Measurements from ENCODE around the gene RBM28.

RBM28 gene

GRCh38 chr7:128266883-128267594 lies 76.7 kb downstream of the RBM28 start:
- H3K23ac ChIP-seq (ENCODE audit: low read depth, low read length, poor library complexity): no peak overlapping the region
- DNase-seq (ENCODE audit: low spot score): peak; percentile 32
- no peak overlapping the region for H2BK120ac ChIP-seq (ENCODE audit: low read depth, low read length)
- H2BK5ac ChIP-seq (ENCODE audit: low read length): no peak overlapping the region
- H3K4ac ChIP-seq (ENCODE audit: low read length): no peak overlapping the region
- H3K27ac ChIP-seq (replicated peaks; ENCODE audit: low read length): peak overlapping the region; percentile 30
- H4K91ac ChIP-seq (ENCODE audit: low read depth, low read length, poor library complexity): no peak overlapping the region
- H3K4me1 ChIP-seq (ENCODE audit: control insufficient read depth in 2 of 2, insufficient read depth in 1 of 2, low read depth in 1 of 2, low read length in 2 of 2): peaks cover 16 to 18% of the 10 kb centered on the region in 2 donors
- no CpG with 5 or more reads among the region's 16 CpGs for WGBS, 2 donors (ENCODE audit: extremely low coverage in 2 of 2, insufficient read length in 2 of 2, insufficient replicate concordance in 1 of 2)
- no peak overlapping the region for H2AK5ac ChIP-seq (ENCODE audit: low read depth, low read length)
- H3K9me3 ChIP-seq (replicated peaks in 1 of 2; ENCODE audit: control insufficient read depth in 2 of 2, insufficient read depth in 1 of 2, low read depth in 1 of 2, low read length in 2 of 2): no peaks in the 10 kb centered on the region
- no peak overlapping the region for H3K9ac ChIP-seq (ENCODE audit: low read depth, low read length, poor library complexity)
- no peaks in the 10 kb centered on the region for H3K36me3 ChIP-seq (replicated peaks in 1 of 2; ENCODE audit: control insufficient read depth in 2 of 2, insufficient read depth in 2 of 2, low read length in 2 of 2)
- H4K8ac ChIP-seq (ENCODE audit: low read depth, low read length): peak overlapping the region; percentile 1
- H3K4me2 ChIP-seq (ENCODE audit: insufficient read depth, low read length, poor library complexity, severe bottlenecking): peak overlapping the region; percentile 28
- H3K18ac ChIP-seq (ENCODE audit: low read length): peak overlapping the region; percentile 84
- H3K4me3 ChIP-seq (ENCODE audit: low read length in 2 of 2): peak overlapping the region in 1 of 2 donors; percentile 31
- H2BK15ac ChIP-seq (ENCODE audit: low read length): no peak overlapping the region
- no peak overlapping the region for H2BK12ac ChIP-seq (ENCODE audit: low read length)
- no peak overlapping the region for H3K14ac ChIP-seq (ENCODE audit: low read length)
- no peaks in the 10 kb centered on the region for H3K27me3 ChIP-seq (ENCODE audit: control insufficient read depth in 3 of 3, insufficient read depth in 3 of 3, low read depth in 1 of 3, low read length in 3 of 3)
- H2AFZ ChIP-seq (ENCODE audit: low read length): peak overlapping the region; percentile 90
- H3K79me1 ChIP-seq (ENCODE audit: low read depth, low read length): no peaks in the 10 kb centered on the region

- no peak overlapping the region for H2AK5ac ChIP-seq (ENCODE audit: low read depth, low read length)
- no peak overlapping the region for H3K23ac ChIP-seq (ENCODE audit: low read depth, low read length, poor library complexity)
- DNase-seq (ENCODE audit: low spot score): no peak
- H3K4ac ChIP-seq (ENCODE audit: low read length): no peak overlapping the region
- H3K9me3 ChIP-seq (replicated peaks in 1 of 2; ENCODE audit: control insufficient read depth in 2 of 2, insufficient read depth in 1 of 2, low read depth in 1 of 2, low read length in 2 of 2): no peaks in the 10 kb centered on the region
- H3K18ac ChIP-seq (ENCODE audit: low read length): no peak overlapping the region
- no peak overlapping the region for H3K4me3 ChIP-seq (ENCODE audit: low read length in 2 of 2)
- no peak overlapping the region for H3K27ac ChIP-seq (replicated peaks; ENCODE audit: low read length)
- no peak overlapping the region for H2BK120ac ChIP-seq (ENCODE audit: low read depth, low read length)
- no peak overlapping the region for H3K4me2 ChIP-seq (ENCODE audit: insufficient read depth, low read length, poor library complexity, severe bottlenecking)
- peak overlapping the region; percentile 90 for H2AFZ ChIP-seq (ENCODE audit: low read length)
- H3K9ac ChIP-seq (ENCODE audit: low read depth, low read length, poor library complexity): no peak overlapping the region
- no peak overlapping the region for H2BK5ac ChIP-seq (ENCODE audit: low read length)
- H3K27me3 ChIP-seq (ENCODE audit: control insufficient read depth in 3 of 3, insufficient read depth in 3 of 3, low read depth in 1 of 3, low read length in 3 of 3): no peaks in the 10 kb centered on the region
- H2BK12ac ChIP-seq (ENCODE audit: low read length): no peak overlapping the region
- no peaks in the 10 kb centered on the region for H3K36me3 ChIP-seq (replicated peaks in 1 of 2; ENCODE audit: control insufficient read depth in 2 of 2, insufficient read depth in 2 of 2, low read length in 2 of 2)
- no peak overlapping the region for H4K91ac ChIP-seq (ENCODE audit: low read depth, low read length, poor library complexity)
- no peak overlapping the region for H2BK15ac ChIP-seq (ENCODE audit: low read length)
- H3K14ac ChIP-seq (ENCODE audit: low read length): no peak overlapping the region
- no CpG with 5 or more reads among the region's 1 CpG for WGBS, 2 donors (ENCODE audit: extremely low coverage in 2 of 2, insufficient read length in 2 of 2, insufficient replicate concordance in 1 of 2)
- H4K8ac ChIP-seq (ENCODE audit: low read depth, low read length): no peak overlapping the region
- no peaks in the 10 kb centered on the region for H3K79me1 ChIP-seq (ENCODE audit: low read depth, low read length)
- peaks cover 16 to 18% of the 10 kb centered on the region in 2 donors for H3K4me1 ChIP-seq (ENCODE audit: control insufficient read depth in 2 of 2, insufficient read depth in 1 of 2, low read depth in 1 of 2, low read length in 2 of 2)
Measured at GRCh38 chr7:128266529-128266882, 77.2 kb downstream of the RBM28 start.

GRCh38 chr7:128265906-128266300 lies 77.8 kb downstream of the RBM28 start:
- no peak overlapping the region for H2AFZ ChIP-seq (ENCODE audit: low read length)
- no peak overlapping the region for H4K91ac ChIP-seq (ENCODE audit: low read depth, low read length, poor library complexity)
- no peaks in the 10 kb centered on the region for H3K36me3 ChIP-seq (replicated peaks in 1 of 2; ENCODE audit: control insufficient read depth in 2 of 2, insufficient read depth in 2 of 2, low read length in 2 of 2)
- peak overlapping the region; percentile 91 for H2AK5ac ChIP-seq (ENCODE audit: low read depth, low read length)
- H3K4me3 ChIP-seq (ENCODE audit: low read length in 2 of 2): no peak overlapping the region
- H3K27ac ChIP-seq (replicated peaks; ENCODE audit: low read length): no peak overlapping the region
- peaks cover 16 to 18% of the 10 kb centered on the region in 2 donors for H3K4me1 ChIP-seq (ENCODE audit: control insufficient read depth in 2 of 2, insufficient read depth in 1 of 2, low read depth in 1 of 2, low read length in 2 of 2)
- no CpG with 5 or more reads among the region's 5 CpGs for WGBS, 2 donors (ENCODE audit: extremely low coverage in 2 of 2, insufficient read length in 2 of 2, insufficient replicate concordance in 1 of 2)
- no peak overlapping the region for H3K4me2 ChIP-seq (ENCODE audit: insufficient read depth, low read length, poor library complexity, severe bottlenecking)
- no peaks in the 10 kb centered on the region for H3K9me3 ChIP-seq (replicated peaks in 1 of 2; ENCODE audit: control insufficient read depth in 2 of 2, insufficient read depth in 1 of 2, low read depth in 1 of 2, low read length in 2 of 2)
- H3K23ac ChIP-seq (ENCODE audit: low read depth, low read length, poor library complexity): no peak overlapping the region
- H3K4ac ChIP-seq (ENCODE audit: low read length): no peak overlapping the region
- peak overlapping the region; percentile 90 for H2BK15ac ChIP-seq (ENCODE audit: low read length)
- H3K14ac ChIP-seq (ENCODE audit: low read length): no peak overlapping the region
- peak overlapping the region; percentile 43 for H2BK12ac ChIP-seq (ENCODE audit: low read length)
- no peaks in the 10 kb centered on the region for H3K79me1 ChIP-seq (ENCODE audit: low read depth, low read length)
- DNase-seq (ENCODE audit: low spot score): no peak
- no peak overlapping the region for H2BK120ac ChIP-seq (ENCODE audit: low read depth, low read length)
- H3K27me3 ChIP-seq (ENCODE audit: control insufficient read depth in 3 of 3, insufficient read depth in 3 of 3, low read depth in 1 of 3, low read length in 3 of 3): no peaks in the 10 kb centered on the region
- no peak overlapping the region for H3K9ac ChIP-seq (ENCODE audit: low read depth, low read length, poor library complexity)
- H2BK5ac ChIP-seq (ENCODE audit: low read length): no peak overlapping the region
- H3K18ac ChIP-seq (ENCODE audit: low read length): peak overlapping the region; percentile 78
- no peak overlapping the region for H4K8ac ChIP-seq (ENCODE audit: low read depth, low read length)

- Histone ChIP-seq H3K23ac (ENCODE audit: low read depth, low read length, poor library complexity) (no peak overlapping the region), H3K36me3 (replicated peaks in 1 of 2; ENCODE audit: control insufficient read depth in 2 of 2, insufficient read depth in 2 of 2, low read length in 2 of 2) (no peaks in the 10 kb centered on the region), H2AK5ac (ENCODE audit: low read depth, low read length) (no peak overlapping the region), H4K8ac (ENCODE audit: low read depth, low read length) (no peak overlapping the region), H4K91ac (ENCODE audit: low read depth, low read length, poor library complexity) (no peak overlapping the region), H2BK5ac (ENCODE audit: low read length) (no peak overlapping the region), H3K4ac (ENCODE audit: low read length) (no peak overlapping the region), H2BK15ac (ENCODE audit: low read length) (no peak overlapping the region), H3K27me3 (ENCODE audit: control insufficient read depth in 3 of 3, insufficient read depth in 3 of 3, low read depth in 1 of 3, low read length in 3 of 3) (no peaks in the 10 kb centered on the region), H3K4me3 (ENCODE audit: low read length in 2 of 2) (no peak overlapping the region), H3K4me1 (ENCODE audit: control insufficient read depth in 2 of 2, insufficient read depth in 1 of 2, low read depth in 1 of 2, low read length in 2 of 2) (peaks cover 16 to 18% of the 10 kb centered on the region in 2 donors), H3K14ac (ENCODE audit: low read length) (no peak overlapping the region), H2BK12ac (ENCODE audit: low read length) (no peak overlapping the region), H3K4me2 (ENCODE audit: insufficient read depth, low read length, poor library complexity, severe bottlenecking) (no peak overlapping the region), H2BK120ac (ENCODE audit: low read depth, low read length) (no peak overlapping the region), H3K9ac (ENCODE audit: low read depth, low read length, poor library complexity) (no peak overlapping the region), H3K9me3 (replicated peaks in 1 of 2; ENCODE audit: control insufficient read depth in 2 of 2, insufficient read depth in 1 of 2, low read depth in 1 of 2, low read length in 2 of 2) (no peaks in the 10 kb centered on the region), H3K79me1 (ENCODE audit: low read depth, low read length) (no peaks in the 10 kb centered on the region), H3K27ac (replicated peaks; ENCODE audit: low read length) (no peak overlapping the region), H2AFZ (ENCODE audit: low read length) (no peak overlapping the region), H3K18ac (ENCODE audit: low read length) (no peak overlapping the region)
- no CpG with 5 or more reads among the region's 6 CpGs for WGBS, 2 donors (ENCODE audit: extremely low coverage in 2 of 2, insufficient read length in 2 of 2, insufficient replicate concordance in 1 of 2)
- DNase-seq (ENCODE audit: low spot score): no peak
Measured at GRCh38 chr7:128265156-128265905, 78.4 kb downstream of the RBM28 start.

All from neuronal stem cell (in vitro differentiated cells).